ENCODE data around the gene PSMC3IP.

The PSMC3IP gene

GRCh38 chr17:42554250-42555121 lies 23.0 kb downstream of the PSMC3IP start (continued):
- no peak; the same call in 1 of the 2 replicates for TF ChIP-seq ZNF76 (tag by site-specific recombination; IDR thresholded peaks at IDR 0.05; ENCODE audit: borderline replicate concordance, low read depth)
- peak; percentile 34 for TF ChIP-seq KLF1 (tag by site-specific recombination; IDR thresholded peaks at IDR 0.05)
- TF ChIP-seq ZNF48 (tag by site-specific recombination; IDR thresholded peaks at IDR 0.05), result no peak
- TF ChIP-seq ZNF2 (tag by site-specific recombination; IDR thresholded peaks at IDR 0.05), result peak; percentile 85; the same call in 1 of the 2 replicates
- TF ChIP-seq ZNF426 (tag by site-specific recombination; IDR thresholded peaks at IDR 0.05), result no peak
- TF ChIP-seq ZNF221 (tag by site-specific recombination; IDR thresholded peaks at IDR 0.05; ENCODE audit: borderline replicate concordance), result no peak
- TF ChIP-seq ZNF157 (tag by site-specific recombination; IDR thresholded peaks at IDR 0.05), result no peak
- TF ChIP-seq ZBTB10 (tag by site-specific recombination; IDR thresholded peaks at IDR 0.05), result 0 out of 2 replicates have a peak, but pooled peaks have one; percentile 23
- no peak for TF ChIP-seq ZNF791 (tag by site-specific recombination; IDR thresholded peaks at IDR 0.05)
- no peak for TF ChIP-seq HOXC10 (CRISPR knock-in tag; IDR thresholded peaks at IDR 0.05)
- no peak for TF ChIP-seq ZNF26 (tag by site-specific recombination; IDR thresholded peaks at IDR 0.05)
- no peak for TF ChIP-seq SETDB1 (IDR thresholded peaks at IDR 0.05; ENCODE audit: insufficient read length, low read length)
- TF ChIP-seq ZNF623 (tag by site-specific recombination; IDR thresholded peaks at IDR 0.05), result no peak
- TF ChIP-seq GLIS1 (tag by site-specific recombination; IDR thresholded peaks at IDR 0.05), result peak; percentile 92
- no peak for TF ChIP-seq ZNF202 (tag by site-specific recombination; IDR thresholded peaks at IDR 0.05; ENCODE audit: borderline replicate concordance)
- TF ChIP-seq ZNF354C (tag by site-specific recombination; IDR thresholded peaks at IDR 0.05; ENCODE audit: borderline replicate concordance, low read depth), result no peak
- no peak for TF ChIP-seq TSHZ1 (tag by site-specific recombination; IDR thresholded peaks at IDR 0.05; ENCODE audit: borderline replicate concordance)
- peak; percentile 92 for TF ChIP-seq ZNF394 (tag by site-specific recombination; IDR thresholded peaks at IDR 0.05; ENCODE audit: borderline replicate concordance)
- no peak for TF ChIP-seq ZNF555 (tag by site-specific recombination; conservative IDR thresholded peaks at IDR 0.05)
- no peak for TF ChIP-seq ZNF214 (tag by site-specific recombination; IDR thresholded peaks at IDR 0.05; ENCODE audit: borderline replicate concordance)
- no peak for TF ChIP-seq ZNF391 (tag by site-specific recombination; IDR thresholded peaks at IDR 0.05; ENCODE audit: borderline replicate concordance, low read depth)
- 0 out of 2 replicates have a peak, but pooled peaks have one; percentile 55 for TF ChIP-seq ZFP37 (tag by site-specific recombination; IDR thresholded peaks at IDR 0.05)
- no peak for TF ChIP-seq MZF1 (tag by site-specific recombination; IDR thresholded peaks at IDR 0.05; ENCODE audit: borderline replicate concordance)
- TF ChIP-seq ZNF776 (tag by site-specific recombination; IDR thresholded peaks at IDR 0.05; ENCODE audit: borderline replicate concordance), result no peak
- no peak for TF ChIP-seq ZNF18 (tag by site-specific recombination; IDR thresholded peaks at IDR 0.05)
- no peak for TF ChIP-seq ELK4 (IDR thresholded peaks at IDR 0.05; ENCODE audit: borderline replicate concordance, low read depth, low read length)
- no peak for TF ChIP-seq ZNF239 (tag by site-specific recombination; IDR thresholded peaks at IDR 0.05)
- no peak for TF ChIP-seq ZNF549 (tag by site-specific recombination; IDR thresholded peaks at IDR 0.05)
